A673 (cell line): ENCODE results near the gene ZNF784. TPM values are rescaled to one million over a fixed set of nuclear protein-coding genes. Genes with fewer than 3 reads are reported as not detected.

ENCODE experiments used
- BruUV-seq: library from RNA; stranded (reverse); fragments of 400-500 nt; replicated peaks from 2 replicates; lab custom pipeline; 2021; lab: Mats Ljungman, UMichigan
- CTCF ChIA-PET: fragments of 300-600 bp; sonication (Branson Sonifier 250); formaldehyde crosslinking; loops from one replicate; lab custom pipeline; 2022; ENCODE audit warnings: antibody characterized with exemption; lab: Charles Lee
- POLR2A ChIA-PET: fragments of 300-600 bp; sonication (Branson Sonifier 250); formaldehyde crosslinking; loops from one replicate; lab custom pipeline; 2022; ENCODE audit warnings: antibody characterized with exemption; ENCODE audit not compliant: low non-redundant PET; lab: Charles Lee
- DNase-seq: peaks from one replicate; pipeline ENCODE4 v3.0.0-alpha.2; 2015; ENCODE audit warnings: low spot score
- H3K27ac ChIP-seq: fragments of 200-600 bp; sonication (generic); 2 replicates; pipeline ENCODE4 v1.5.1; 2016; ENCODE audit warnings: mixed run types, low read depth, mild to moderate bottlenecking, mixed read lengths, antibody characterized with exemption, low read length; ENCODE audit not compliant: poor library complexity, severe bottlenecking
- H3K27me3 ChIP-seq: fragments of 200-600 bp; sonication (generic); replicated peaks from 2 replicates; pipeline ENCODE4 v1.6.1; 2017; ENCODE audit warnings: mixed run types, low read depth, mild to moderate bottlenecking, mixed read lengths, antibody characterized with exemption, low read length; ENCODE audit not compliant: insufficient read depth, poor library complexity
- H3K36me3 ChIP-seq: fragments of 200-600 bp; sonication (generic); 2 replicates; pipeline ENCODE4 v1.6.1; 2016; ENCODE audit warnings: mixed run types, mild to moderate bottlenecking, mixed read lengths, antibody characterized with exemption, low read length; ENCODE audit not compliant: insufficient read depth, poor library complexity, severe bottlenecking
- H3K4me1 ChIP-seq: fragments of 200-600 bp; sonication (generic); 2 replicates; pipeline ENCODE4 v1.6.1; 2017; ENCODE audit warnings: mixed run types, mild to moderate bottlenecking, mixed read lengths, antibody characterized with exemption, low read length; ENCODE audit not compliant: insufficient read depth, poor library complexity, severe bottlenecking
- H3K4me3 ChIP-seq: fragments of 200-600 bp; sonication (generic); 2 replicates; pipeline ENCODE4 v1.5.1; 2016; ENCODE audit warnings: low read depth, mixed run types, mild to moderate bottlenecking, mixed read lengths, low read length; ENCODE audit not compliant: poor library complexity, severe bottlenecking
- H3K9me3 ChIP-seq: fragments of 200-600 bp; sonication (generic); 2 replicates; pipeline ENCODE4 v1.6.1; 2016; ENCODE audit warnings: mixed run types, low read depth, mild to moderate bottlenecking, mixed read lengths, antibody characterized with exemption, low read length; ENCODE audit not compliant: poor library complexity, severe bottlenecking
- CTCF ChIP-seq: fragments of 300-800, 200-600 bp; sonication (generic); conservative IDR thresholded peaks from 2 replicates; pipeline ENCODE4 v1.5.1; 2017; ENCODE audit warnings: low read depth, mild to moderate bottlenecking, antibody characterized with exemption, low read length, moderate library complexity, mixed read lengths
- EZH2 ChIP-seq: fragments of 200-600 bp; sonication (generic); IDR thresholded peaks from 2 replicates; pipeline ENCODE4 v1.6.1; 2017; ENCODE audit warnings: borderline replicate concordance, low read depth, mild to moderate bottlenecking, mixed read lengths, antibody characterized with exemption, low read length; ENCODE audit not compliant: poor library complexity, severe bottlenecking
- intact Hi-C: fragments of 100-400 bp; cut with micrococcal nuclease; formaldehyde crosslinking; loops from one replicate; pipeline ENCODE4 v1.10.0; 2022; ENCODE audit not compliant: unreplicated experiment
- total RNA-seq: library from RNA; stranded (reverse); gene quantifications from 2 replicates; pipeline ENCODE4 v1.2.3, GENCODE V29; 2021

The ZNF784 gene
- total RNA-seq, 1 experiment from 2014 or later = 7.1 TPM

- H3K4me1 ChIP-seq = no peaks in the 10 kb centered on the region
- intact Hi-C loops = no loop called here
- H3K36me3 ChIP-seq = peaks cover 24% of the 10 kb centered on the region
- CTCF ChIA-PET = no interaction called here
- TF ChIP-seq EZH2 = no peak
- POLR2A ChIA-PET = no interaction called here
- H3K9me3 ChIP-seq = no peaks in the 10 kb centered on the region
- H3K27me3 ChIP-seq = no peaks in the 10 kb centered on the region
- BruUV-seq = no TSS peak
- no peak overlapping the region for H3K27ac ChIP-seq
- DNase-seq = no peak
- no peak overlapping the region for H3K4me3 ChIP-seq
These were observed 9.4 kb downstream of the ZNF784 start for GRCh38 chr19:55614711-55615542.

GRCh38 chr19:55613930-55614710, 10.2 kb downstream of the ZNF784 start:
- Histone ChIP-seq H3K4me1 (no peaks in the 10 kb centered on the region), H3K27me3 (no peaks in the 10 kb centered on the region), H3K4me3 (no peak overlapping the region), H3K36me3 (peaks cover 30% of the 10 kb centered on the region), H3K9me3 (no peaks in the 10 kb centered on the region), H3K27ac (no peak overlapping the region)
- no TSS peak for BruUV-seq
- POLR2A ChIA-PET = no interaction called here
- TF ChIP-seq EZH2 = no peak
- TF ChIP-seq CTCF = no peak
- intact Hi-C loops = no loop called here
- CTCF ChIA-PET = no interaction called here
- DNase-seq = no peak

- Histone ChIP-seq H3K4me1 (no peaks in the 10 kb centered on the region), H3K27ac (no peak overlapping the region), H3K36me3 (peaks cover 30% of the 10 kb centered on the region), H3K4me3 (no peak overlapping the region), H3K27me3 (no peaks in the 10 kb centered on the region), H3K9me3 (no peaks in the 10 kb centered on the region)
- intact Hi-C loops = no loop called here
- CTCF ChIA-PET = no interaction called here
- TF ChIP-seq EZH2 (no peak), CTCF (no peak)
- no TSS peak for BruUV-seq
- DNase-seq = no peak
- POLR2A ChIA-PET = interaction anchor here (0.7 kb wide), 1 partner anchor 14 kb away, joined by 4 read pairs; no protein-coding TSS in a partner anchor
These were observed 11.0 kb downstream of the ZNF784 start for GRCh38 chr19:55613396-55613795.
